PC-3 (cell line): ENCODE measurements around the gene SUGCT.

Experiments
- CTCF ChIP-seq: fragments of 300-600 bp; sonication (generic); conservative IDR thresholded peaks from 2 replicates; pipeline ENCODE4 v1.5.1; 2017; ENCODE audit warnings: antibody characterized with exemption, low read depth, mild to moderate bottlenecking, low read length
- EZH2phosphoT487 ChIP-seq: fragments of 300-600 bp; sonication (generic); IDR thresholded peaks from 2 replicates; pipeline ENCODE4 v1.6.1; 2018; ENCODE audit warnings: mild to moderate bottlenecking, antibody characterized with exemption, low read length, borderline replicate concordance

- no peak for TF ChIP-seq CTCF
- TF ChIP-seq EZH2phosphoT487, result no peak
These were observed 69.8 kb downstream of the SUGCT start for GRCh38 chr7:40204581-40204980.
